Measurements from ENCODE around the gene DNAJB12.

The DNAJB12 gene

DNA sequence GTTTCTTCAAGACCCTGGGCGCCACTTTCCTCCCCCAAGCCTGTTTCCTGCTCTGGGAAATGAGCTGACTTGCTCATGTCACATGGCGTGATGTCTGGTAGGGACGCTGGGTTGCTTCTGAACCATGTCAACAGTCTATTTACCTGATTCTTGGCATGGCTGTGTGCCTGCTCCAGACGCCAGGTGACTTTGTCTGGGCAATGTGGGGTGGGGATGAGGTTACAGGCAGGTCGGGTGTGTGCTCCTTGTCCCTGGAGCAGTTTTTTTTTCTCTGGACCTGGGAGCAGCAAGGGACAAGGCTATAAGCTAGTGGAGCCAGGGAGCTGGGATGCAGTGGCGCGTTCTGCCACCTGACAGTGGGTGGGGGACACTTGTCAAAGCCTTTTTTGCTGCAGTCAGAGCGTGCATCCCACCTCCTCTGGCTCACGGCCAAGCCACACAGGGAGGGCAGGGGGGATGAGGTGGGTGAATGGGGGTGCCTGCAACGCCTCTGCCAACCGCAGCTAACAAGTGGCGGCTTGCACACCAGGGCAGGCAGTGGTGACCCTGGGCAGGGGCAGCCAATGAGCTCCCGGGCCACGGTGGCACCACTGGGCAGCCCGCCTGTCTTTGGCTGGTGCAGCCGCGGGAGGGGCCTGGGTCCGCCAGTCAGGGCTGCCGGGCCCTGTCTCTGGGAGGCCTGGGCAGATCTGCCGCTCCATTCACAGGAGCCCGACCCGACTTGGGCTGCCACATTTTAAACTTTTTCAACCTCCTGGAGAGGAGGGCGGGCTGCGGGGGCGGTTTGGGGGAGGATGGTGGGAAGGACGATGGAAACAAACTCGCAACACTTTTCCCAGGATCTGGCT, 22.9 kb downstream of the DNAJB12 start (continued):
- TF ChIP-seq ZNF776 (tag by site-specific recombination; IDR thresholded peaks at IDR 0.05; ENCODE audit: borderline replicate concordance) (no peak), ZNF335 (tag by site-specific recombination; conservative IDR thresholded peaks at IDR 0.05) (peak; percentile 81), ZNF302 (tag by site-specific recombination; IDR thresholded peaks at IDR 0.05; ENCODE audit: low read depth) (no peak), ZNF529 (tag by site-specific recombination; IDR thresholded peaks at IDR 0.05; ENCODE audit: insufficient replicate concordance) (no peak), ZNF23 (tag by site-specific recombination; IDR thresholded peaks at IDR 0.05; ENCODE audit: borderline replicate concordance) (no peak), ZNF549 (tag by site-specific recombination; IDR thresholded peaks at IDR 0.05) (no peak), ZNF561 (tag by site-specific recombination; IDR thresholded peaks at IDR 0.05; ENCODE audit: borderline replicate concordance) (peak; percentile 91), ZNF792 (tag by site-specific recombination; IDR thresholded peaks at IDR 0.05) (no peak), ZNF146 (tag by site-specific recombination; IDR thresholded peaks at IDR 0.05) (no peak), ZNF544 (tag by site-specific recombination; IDR thresholded peaks at IDR 0.05) (no peak), ZNF37A (tag by site-specific recombination; IDR thresholded peaks at IDR 0.05) (no peak), ZNF366 (tag by site-specific recombination; conservative IDR thresholded peaks at IDR 0.05) (peak; percentile 59; the same call in 1 of the 2 replicates), ZBTB8A (tag by site-specific recombination; IDR thresholded peaks at IDR 0.05) (peak; percentile 60), ZNF555 (tag by site-specific recombination; conservative IDR thresholded peaks at IDR 0.05) (no peak), ZNF501 (tag by site-specific recombination; IDR thresholded peaks at IDR 0.05) (0 out of 2 replicates have a peak, but pooled peaks have one; percentile 60), BCL11B (tag by site-specific recombination; IDR thresholded peaks at IDR 0.05; ENCODE audit: low read depth) (no peak), PRDM1 (tag by site-specific recombination; IDR thresholded peaks at IDR 0.05) (no peak), KLF16 (tag by site-specific recombination; IDR thresholded peaks at IDR 0.05) (peak; percentile 81; the same call in 1 of the 2 replicates), ZNF132 (tag by site-specific recombination; IDR thresholded peaks at IDR 0.05; ENCODE audit: borderline replicate concordance) (no peak), ZNF558 (tag by site-specific recombination; IDR thresholded peaks at IDR 0.05) (no peak), IKZF3 (tag by site-specific recombination; IDR thresholded peaks at IDR 0.05) (peak; percentile 49)
- TF ChIP-seq, protein P1, sequence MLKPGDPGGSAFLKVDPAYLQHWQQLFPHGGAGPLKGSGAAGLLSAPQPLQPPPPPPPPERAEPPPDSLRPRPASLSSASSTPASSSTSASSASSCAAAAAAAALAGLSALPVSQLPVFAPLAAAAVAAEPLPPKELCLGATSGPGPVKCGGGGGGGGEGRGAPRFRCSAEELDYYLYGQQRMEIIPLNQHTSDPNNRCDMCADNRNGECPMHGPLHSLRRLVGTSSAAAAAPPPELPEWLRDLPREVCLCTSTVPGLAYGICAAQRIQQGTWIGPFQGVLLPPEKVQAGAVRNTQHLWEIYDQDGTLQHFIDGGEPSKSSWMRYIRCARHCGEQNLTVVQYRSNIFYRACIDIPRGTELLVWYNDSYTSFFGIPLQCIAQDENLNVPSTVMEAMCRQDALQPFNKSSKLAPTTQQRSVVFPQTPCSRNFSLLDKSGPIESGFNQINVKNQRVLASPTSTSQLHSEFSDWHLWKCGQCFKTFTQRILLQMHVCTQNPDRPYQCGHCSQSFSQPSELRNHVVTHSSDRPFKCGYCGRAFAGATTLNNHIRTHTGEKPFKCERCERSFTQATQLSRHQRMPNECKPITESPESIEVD (tag by site-specific recombination; IDR thresholded peaks at IDR 0.05), result peak; percentile 42; the same call in 1 of the 2 replicates
- TF ChIP-seq, protein P2, sequence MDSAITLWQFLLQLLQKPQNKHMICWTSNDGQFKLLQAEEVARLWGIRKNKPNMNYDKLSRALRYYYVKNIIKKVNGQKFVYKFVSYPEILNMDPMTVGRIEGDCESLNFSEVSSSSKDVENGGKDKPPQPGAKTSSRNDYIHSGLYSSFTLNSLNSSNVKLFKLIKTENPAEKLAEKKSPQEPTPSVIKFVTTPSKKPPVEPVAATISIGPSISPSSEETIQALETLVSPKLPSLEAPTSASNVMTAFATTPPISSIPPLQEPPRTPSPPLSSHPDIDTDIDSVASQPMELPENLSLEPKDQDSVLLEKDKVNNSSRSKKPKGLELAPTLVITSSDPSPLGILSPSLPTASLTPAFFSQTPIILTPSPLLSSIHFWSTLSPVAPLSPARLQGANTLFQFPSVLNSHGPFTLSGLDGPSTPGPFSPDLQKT (IDR thresholded peaks at IDR 0.05; ENCODE audit: borderline replicate concordance, low read depth, low read length), result no peak
- TF ChIP-seq, protein P3, sequence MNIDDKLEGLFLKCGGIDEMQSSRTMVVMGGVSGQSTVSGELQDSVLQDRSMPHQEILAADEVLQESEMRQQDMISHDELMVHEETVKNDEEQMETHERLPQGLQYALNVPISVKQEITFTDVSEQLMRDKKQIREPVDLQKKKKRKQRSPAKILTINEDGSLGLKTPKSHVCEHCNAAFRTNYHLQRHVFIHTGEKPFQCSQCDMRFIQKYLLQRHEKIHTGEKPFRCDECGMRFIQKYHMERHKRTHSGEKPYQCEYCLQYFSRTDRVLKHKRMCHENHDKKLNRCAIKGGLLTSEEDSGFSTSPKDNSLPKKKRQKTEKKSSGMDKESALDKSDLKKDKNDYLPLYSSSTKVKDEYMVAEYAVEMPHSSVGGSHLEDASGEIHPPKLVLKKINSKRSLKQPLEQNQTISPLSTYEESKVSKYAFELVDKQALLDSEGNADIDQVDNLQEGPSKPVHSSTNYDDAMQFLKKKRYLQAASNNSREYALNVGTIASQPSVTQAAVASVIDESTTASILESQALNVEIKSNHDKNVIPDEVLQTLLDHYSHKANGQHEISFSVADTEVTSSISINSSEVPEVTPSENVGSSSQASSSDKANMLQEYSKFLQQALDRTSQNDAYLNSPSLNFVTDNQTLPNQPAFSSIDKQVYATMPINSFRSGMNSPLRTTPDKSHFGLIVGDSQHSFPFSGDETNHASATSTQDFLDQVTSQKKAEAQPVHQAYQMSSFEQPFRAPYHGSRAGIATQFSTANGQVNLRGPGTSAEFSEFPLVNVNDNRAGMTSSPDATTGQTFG (tag by site-specific recombination; IDR thresholded peaks at IDR 0.05; ENCODE audit: borderline replicate concordance), result no peak
- TF ChIP-seq, protein P4, sequence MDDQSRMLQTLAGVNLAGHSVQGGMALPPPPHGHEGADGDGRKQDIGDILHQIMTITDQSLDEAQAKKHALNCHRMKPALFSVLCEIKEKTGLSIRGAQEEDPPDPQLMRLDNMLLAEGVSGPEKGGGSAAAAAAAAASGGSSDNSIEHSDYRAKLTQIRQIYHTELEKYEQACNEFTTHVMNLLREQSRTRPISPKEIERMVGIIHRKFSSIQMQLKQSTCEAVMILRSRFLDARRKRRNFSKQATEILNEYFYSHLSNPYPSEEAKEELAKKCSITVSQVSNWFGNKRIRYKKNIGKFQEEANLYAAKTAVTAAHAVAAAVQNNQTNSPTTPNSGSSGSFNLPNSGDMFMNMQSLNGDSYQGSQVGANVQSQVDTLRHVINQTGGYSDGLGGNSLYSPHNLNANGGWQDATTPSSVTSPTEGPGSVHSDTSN (CRISPR knock-in tag; IDR thresholded peaks at IDR 0.05), result no peak
- TF ChIP-seq, protein P5, sequence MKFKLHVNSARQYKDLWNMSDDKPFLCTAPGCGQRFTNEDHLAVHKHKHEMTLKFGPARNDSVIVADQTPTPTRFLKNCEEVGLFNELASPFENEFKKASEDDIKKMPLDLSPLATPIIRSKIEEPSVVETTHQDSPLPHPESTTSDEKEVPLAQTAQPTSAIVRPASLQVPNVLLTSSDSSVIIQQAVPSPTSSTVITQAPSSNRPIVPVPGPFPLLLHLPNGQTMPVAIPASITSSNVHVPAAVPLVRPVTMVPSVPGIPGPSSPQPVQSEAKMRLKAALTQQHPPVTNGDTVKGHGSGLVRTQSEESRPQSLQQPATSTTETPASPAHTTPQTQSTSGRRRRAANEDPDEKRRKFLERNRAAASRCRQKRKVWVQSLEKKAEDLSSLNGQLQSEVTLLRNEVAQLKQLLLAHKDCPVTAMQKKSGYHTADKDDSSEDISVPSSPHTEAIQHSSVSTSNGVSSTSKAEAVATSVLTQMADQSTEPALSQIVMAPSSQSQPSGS (tag by site-specific recombination; IDR thresholded peaks at IDR 0.05; ENCODE audit: low read depth), result no peak
